Endothelial cell of umbilical vein (primary cell): ENCODE measurements around the gene CNPY1. TPM values are rescaled to one million over a fixed set of nuclear protein-coding genes. Genes with fewer than 3 reads are reported as not detected.

Source experiments
- BruUV-seq: library from RNA; stranded (reverse); fragments of 400-500 nt; replicated peaks from 2 replicates; lab custom pipeline; 2021; lab: Mats Ljungman, UMichigan
- CTCF ChIA-PET: fragments of 300-600, 350-600 bp; sonication (Branson Sonifier 250); formaldehyde crosslinking; loops from one replicate; lab custom pipeline; 2021; ENCODE audit warnings: antibody characterized with exemption, inconsistent platforms; lab: Charles Lee
- POLR2A ChIA-PET: fragments of 300-600, 350-600 bp; sonication (Branson Sonifier 250); formaldehyde crosslinking; loops from one replicate; lab custom pipeline; 2021; ENCODE audit warnings: antibody characterized with exemption, inconsistent platforms; lab: Charles Lee
- DNase-seq: peaks from one replicate; pipeline ENCODE4 v3.0.0-alpha.2; 2011; ENCODE audit warnings: low read depth, low spot score
- FAIRE-seq: peaks from 2 replicates; lab custom pipeline; 2011; peaks lifted over from hg19 to GRCh38; lab: Jason Lieb, UNC
- H2AFZ ChIP-seq: 2 replicates; pipeline ENCODE4 v1.6.0; 2012; ENCODE audit warnings: low read depth, low read length, control low read depth, inconsistent platforms
- H3K27ac ChIP-seq: 2 replicates; pipeline ENCODE4 v1.5.1; 2011; ENCODE audit warnings: low read depth, mild to moderate bottlenecking, control low read depth, low read length, moderate library complexity; ENCODE audit not compliant: insufficient read depth
- H3K27me3 ChIP-seq, 2 experiments: 2 replicates each; pipeline versions ENCODE4 v1.6.0 to v1.6.1; 2011; ENCODE audit warnings: low read length in 2 of 2, mixed read lengths in 1 of 2; ENCODE audit not compliant: control insufficient read depth in 2 of 2, insufficient read depth in 2 of 2
- H3K36me3 ChIP-seq, 2 experiments: 2 replicates in 1 of 2; 3 replicates in 1 of 2; pipeline ENCODE4 v1.5.1; 2011; ENCODE audit warnings: low read length in 2 of 2, mild to moderate bottlenecking in 1 of 2, moderate library complexity in 1 of 2; ENCODE audit not compliant: control insufficient read depth in 2 of 2, insufficient read depth in 2 of 2; ENCODE audit errors: extremely low read depth in 1 of 2
- H3K4me1 ChIP-seq: 3 replicates; pipeline ENCODE4 v1.5.1; 2011; ENCODE audit warnings: mild to moderate bottlenecking, low read length; ENCODE audit not compliant: control insufficient read depth, insufficient read depth; ENCODE audit errors: extremely low read depth
- H3K4me2 ChIP-seq: 2 replicates; pipeline ENCODE4 v1.6.1; 2011; ENCODE audit warnings: low read length, control low read depth, mixed read lengths; ENCODE audit not compliant: insufficient read depth
- H3K4me3 ChIP-seq, 3 experiments: fragments of 200-600 bp in 1 of 3; sonication (generic), shearing (Covaris generic) in 1 of 3; replicated peaks in 1 of 3; 2 replicates each; pipeline ENCODE4 v1.5.1; 2011 to 2016; ENCODE audit warnings: control low read depth in 3 of 3, low read length in 3 of 3, mild to moderate bottlenecking in 2 of 3, inconsistent platforms in 1 of 3, low read depth in 1 of 3, moderate library complexity in 1 of 3; ENCODE audit not compliant: insufficient read depth in 1 of 3
- H3K79me2 ChIP-seq: 2 replicates; pipeline ENCODE4 v1.6.0; 2012; ENCODE audit warnings: low read length, inconsistent platforms; ENCODE audit not compliant: control insufficient read depth, insufficient read depth
- H3K9ac ChIP-seq: replicated peaks from 2 replicates; pipeline ENCODE3; 2011; ENCODE audit warnings: low read length, control low read depth; ENCODE audit not compliant: insufficient read depth; ENCODE audit errors: extremely low read depth
- H3K9me1 ChIP-seq: replicated peaks from 3 replicates; pipeline ENCODE4 v1.6.0; 2011; ENCODE audit warnings: mild to moderate bottlenecking, low read length; ENCODE audit not compliant: control insufficient read depth, insufficient read depth; ENCODE audit errors: extremely low read depth
- H3K9me3 ChIP-seq: replicated peaks from 2 replicates; pipeline ENCODE4 v1.5.1; 2012; ENCODE audit warnings: low read length, inconsistent platforms; ENCODE audit not compliant: control insufficient read depth, insufficient read depth
- H4K20me1 ChIP-seq: replicated peaks from 2 replicates; pipeline ENCODE3; 2011; ENCODE audit warnings: mild to moderate bottlenecking, low read length; ENCODE audit not compliant: control insufficient read depth, insufficient read depth; ENCODE audit errors: extremely low read depth
- CTCF ChIP-seq, 2 donors: IDR thresholded peaks; 1 replicate in 1 of 2; 2 replicates in 1 of 2; pipeline ENCODE4 v1.5.1; 2011; ENCODE audit warnings: low read length in 2 of 2, mild to moderate bottlenecking in 2 of 2, moderate library complexity in 2 of 2, control low read depth in 1 of 2, inconsistent platforms in 1 of 2, low read depth in 1 of 2; ENCODE audit not compliant: insufficient read depth in 1 of 2; ENCODE audit errors: extremely low read depth in 1 of 2
- EZH2 ChIP-seq: IDR thresholded peaks from 2 replicates; pipeline ENCODE4 v1.6.1; 2012; ENCODE audit warnings: borderline replicate concordance, low read depth, mild to moderate bottlenecking, moderate library complexity, low read length, inconsistent platforms; ENCODE audit not compliant: severe bottlenecking
- FOS ChIP-seq: IDR thresholded peaks from 2 replicates; pipeline ENCODE4 v1.6.1; 2011; ENCODE audit warnings: mild to moderate bottlenecking, low read length, moderate library complexity, borderline replicate concordance; ENCODE audit not compliant: insufficient read depth
- GATA2 ChIP-seq: IDR thresholded peaks from 2 replicates; pipeline ENCODE4 v1.7.0; 2011; ENCODE audit warnings: low read depth, mild to moderate bottlenecking, moderate library complexity, mixed read lengths, low read length; ENCODE audit not compliant: insufficient read length, insufficient read depth
- JUN ChIP-seq: IDR thresholded peaks from 2 replicates; pipeline ENCODE4 v1.6.1; 2011; ENCODE audit warnings: borderline replicate concordance, low read depth; ENCODE audit not compliant: insufficient read length, insufficient read depth
- MYC ChIP-seq: IDR thresholded peaks from one replicate; pipeline ENCODE4 v1.6.1; 2011; ENCODE audit warnings: mild to moderate bottlenecking, low read depth, low read length
- POLR2A ChIP-seq: IDR thresholded peaks from 2 replicates; pipeline ENCODE4 v1.6.1; 2012; ENCODE audit warnings: low read depth, mild to moderate bottlenecking, control low read depth, low read length
- POLR2AphosphoS5 ChIP-seq: IDR thresholded peaks from 2 replicates; pipeline ENCODE4 v1.6.1; 2012; ENCODE audit warnings: low read depth, mild to moderate bottlenecking, control low read depth, low read length, moderate library complexity; ENCODE audit not compliant: insufficient read depth
- dilution Hi-C: fragments of 300-500 bp; cut with MboI; formaldehyde crosslinking; loops from one replicate; pipeline ENCODE4 v1.15.0; 2019; ENCODE audit warnings: low sequenced_read_pairs; ENCODE audit not compliant: extremely low pct_ligation_motif_present
- intact Hi-C: fragments of 100-400 bp; cut with micrococcal nuclease; formaldehyde crosslinking; loops from one replicate; pipeline ENCODE4 v1.10.0; 2022
- polyA plus RNA-seq, 4 experiments: library from polyadenylated mRNA; depleted of rRNA in 3 of 4; stranded (reverse) in 3 of 4; unstranded in 1 of 4; fragments of >200 nt; gene quantifications; 2 replicates each; pipeline versions ENCODE4 v1.2.1 to v1.2.3, GENCODE V29; 2011 to 2012; ENCODE audit warnings: missing spikeins in 1 of 4
- total RNA-seq: library from RNA; stranded (reverse); gene quantifications from 2 replicates; pipeline ENCODE4 v1.2.3, GENCODE V29; 2021
- TF ChIP-seq, protein P1 (sequence below): IDR thresholded peaks from 2 replicates; pipeline ENCODE4 v1.6.1; 2011; ENCODE audit not compliant: insufficient read depth, insufficient read length

Gene CNPY1
- total and polyA plus RNA-seq, 2 donors (not counting 3 experiments of a cell fraction or from before 2014, with no cell fraction given) = not detected

DNA sequence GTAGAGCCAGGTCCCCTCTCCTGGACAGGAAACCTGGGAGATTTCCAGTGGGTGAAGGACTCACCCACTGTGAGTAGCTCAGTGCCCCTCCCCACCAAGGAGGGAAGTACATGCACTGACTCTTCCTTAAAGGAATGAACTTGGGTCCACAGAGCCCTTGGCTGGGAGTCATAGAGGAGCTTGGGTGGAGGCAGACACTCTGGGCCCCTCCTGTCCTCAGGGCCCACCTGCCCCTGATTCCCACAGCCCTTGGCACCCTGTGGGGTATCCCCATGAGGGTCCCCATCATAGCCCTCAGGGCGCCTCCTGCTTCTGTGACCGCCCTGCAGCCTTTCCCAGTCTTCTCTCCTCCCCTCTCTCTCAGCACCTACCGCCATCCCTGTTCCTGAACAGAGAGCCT is 84.7 kb downstream of the CNPY1 start:
- BruUV-seq = no TSS peak
- Histone ChIP-seq H2AFZ (no peak overlapping the region), H3K4me2 (no peak overlapping the region), H3K79me2 (no peaks in the 10 kb centered on the region), H3K27me3 (peaks cover 75 to 96% of the 10 kb centered on the region in 2 experiments), H3K9me1 (no peaks in the 10 kb centered on the region), H3K4me3 (no peak overlapping the region), H3K4me1 (no peaks in the 10 kb centered on the region), H3K27ac (no peak overlapping the region), H3K36me3 (no peaks in the 10 kb centered on the region), H3K9me3 (no peaks in the 10 kb centered on the region), H3K9ac (no peak overlapping the region), H4K20me1 (no peaks in the 10 kb centered on the region)
- DNase-seq = no peak
- intact Hi-C loops = loop anchor here (5.0 kb wide), 1 partner anchor 51 kb away; no protein-coding TSS in a partner anchor
- CTCF ChIA-PET = no interaction called here
- dilution Hi-C loops = no loop called here
- POLR2A ChIA-PET = no interaction called here
- TF ChIP-seq EZH2 (no peak), POLR2A (no peak), JUN (no peak), POLR2AphosphoS5 (no peak), GATA2 (no peak), FOS (no peak)
- TF ChIP-seq, protein P1, sequence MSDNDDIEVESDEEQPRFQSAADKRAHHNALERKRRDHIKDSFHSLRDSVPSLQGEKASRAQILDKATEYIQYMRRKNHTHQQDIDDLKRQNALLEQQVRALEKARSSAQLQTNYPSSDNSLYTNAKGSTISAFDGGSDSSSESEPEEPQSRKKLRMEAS = no peak
- FAIRE-seq = no peak

DNA sequence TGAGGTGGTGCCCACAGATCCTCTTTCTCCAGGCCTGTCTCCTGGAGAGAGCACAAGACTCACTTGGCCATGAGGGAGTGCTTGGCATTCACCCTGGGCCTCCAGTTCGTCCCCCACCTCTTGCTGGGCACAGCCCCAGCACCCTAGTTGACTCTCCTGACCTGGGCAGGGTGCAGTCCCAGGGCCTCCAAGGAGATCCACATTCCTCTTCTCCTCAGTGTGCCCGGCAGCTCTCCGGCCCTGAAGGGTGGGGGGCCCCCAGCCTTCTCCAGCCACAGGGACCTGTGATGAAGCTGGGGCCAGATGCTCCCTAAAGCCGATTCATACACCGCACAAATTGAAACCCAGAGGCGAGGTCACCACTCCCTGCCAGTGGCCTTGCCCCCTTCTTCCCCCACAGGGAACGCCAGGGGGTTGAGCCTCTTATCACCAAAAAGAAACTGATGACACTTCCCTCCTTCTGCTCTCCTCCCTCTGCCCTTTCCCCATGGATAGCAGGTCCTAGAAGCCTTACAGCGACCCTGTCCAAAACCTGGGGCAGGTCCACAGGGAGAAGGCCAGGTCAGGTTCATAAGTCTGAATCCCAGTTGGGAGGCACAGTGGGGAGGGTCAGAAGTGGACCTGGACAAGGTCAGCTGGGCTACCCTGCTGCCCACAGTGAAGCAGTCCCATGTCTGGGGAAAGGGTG is 85.3 kb downstream of the CNPY1 start:
- no TSS peak for BruUV-seq

More for the DNA sequence above, 85.3 kb downstream of the CNPY1 start:
- peaks cover 75 to 96% of the 10 kb centered on the region in 2 experiments for H3K27me3 ChIP-seq
- H3K79me2 ChIP-seq = no peaks in the 10 kb centered on the region
- H3K9me1 ChIP-seq = no peaks in the 10 kb centered on the region
- intact Hi-C loops = loop anchor here (5.0 kb wide), 1 partner anchor 51 kb away; no protein-coding TSS in a partner anchor
- no peak overlapping the region for H3K4me3 ChIP-seq
- TF ChIP-seq GATA2 (no peak), FOS (no peak), POLR2A (no peak), EZH2 (no peak), CTCF (IDR thresholded peaks at IDR 0.05; ENCODE audit: extremely low read depth in 1 of 2, insufficient read depth in 1 of 2, low read depth in 1 of 2, low read length in 2 of 2) (no peak), JUN (no peak), POLR2AphosphoS5 (no peak), MYC (no peak)
- TF ChIP-seq, protein P1 = no peak
- H3K9me3 ChIP-seq = no peaks in the 10 kb centered on the region
- FAIRE-seq = no peak
- H3K27ac ChIP-seq = no peak overlapping the region
- H2AFZ ChIP-seq = no peak overlapping the region
- no peak for DNase-seq
- dilution Hi-C loops = no loop called here
- POLR2A ChIA-PET = no interaction called here
- no peak overlapping the region for H3K9ac ChIP-seq
- no peaks in the 10 kb centered on the region for H4K20me1 ChIP-seq
- H3K36me3 ChIP-seq = no peaks in the 10 kb centered on the region
- CTCF ChIA-PET = no interaction called here
- H3K4me2 ChIP-seq = no peak overlapping the region
- H3K4me1 ChIP-seq = no peaks in the 10 kb centered on the region
